GM18868 (cell line): ENCODE data around the gene PTCSC3.
"Not testable (repeated sequence)": the region's sequence is repeated elsewhere in the genome, so short reads cannot be mapped to it uniquely, and the experiment has no call there.

Source experiments
- ATAC-seq: cut with Tn5 transposase; IDR thresholded peaks from one replicate; pipeline ENCODE4 v1.9.1; 2021; ENCODE audit warnings: mild to moderate bottlenecking, moderate library complexity; ENCODE audit not compliant: unreplicated experiment

Gene PTCSC3

DNA sequence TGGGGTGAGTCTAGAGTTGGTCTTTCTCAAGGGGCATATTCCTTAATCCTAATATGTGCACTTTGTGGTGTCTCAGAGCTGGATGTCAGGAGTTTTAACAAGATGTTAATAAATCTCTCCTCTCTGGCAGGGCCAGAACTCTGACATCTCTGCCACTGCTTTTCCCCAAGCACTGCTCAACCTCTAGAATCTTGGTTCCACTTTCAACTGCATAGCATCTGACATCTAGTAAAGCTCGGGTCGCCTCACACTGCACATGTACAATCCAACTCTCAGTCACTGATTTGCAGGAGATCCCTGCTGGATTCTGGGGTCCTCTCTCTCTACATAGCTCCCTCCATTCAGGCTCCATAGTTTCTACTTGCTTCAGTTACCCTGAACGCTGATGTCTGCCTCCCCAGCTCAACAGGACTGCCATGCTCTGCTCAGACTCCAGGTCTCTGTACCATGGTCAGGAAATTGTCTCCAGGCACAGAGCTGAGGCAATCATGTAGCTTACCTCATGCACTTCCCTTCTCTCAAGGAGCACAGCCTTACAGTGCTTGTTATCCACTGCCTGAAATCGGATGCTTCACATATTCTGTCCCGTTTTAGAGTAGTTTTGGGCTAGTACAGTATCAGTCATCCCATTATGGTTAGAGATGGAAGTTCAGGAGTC lies 1.6 kb downstream of the PTCSC3 start:
- no peak for ATAC-seq

GRCh38 chr14:36173161-36173560 lies 3.4 kb downstream of the PTCSC3 start:
- no peak for ATAC-seq

DNA sequence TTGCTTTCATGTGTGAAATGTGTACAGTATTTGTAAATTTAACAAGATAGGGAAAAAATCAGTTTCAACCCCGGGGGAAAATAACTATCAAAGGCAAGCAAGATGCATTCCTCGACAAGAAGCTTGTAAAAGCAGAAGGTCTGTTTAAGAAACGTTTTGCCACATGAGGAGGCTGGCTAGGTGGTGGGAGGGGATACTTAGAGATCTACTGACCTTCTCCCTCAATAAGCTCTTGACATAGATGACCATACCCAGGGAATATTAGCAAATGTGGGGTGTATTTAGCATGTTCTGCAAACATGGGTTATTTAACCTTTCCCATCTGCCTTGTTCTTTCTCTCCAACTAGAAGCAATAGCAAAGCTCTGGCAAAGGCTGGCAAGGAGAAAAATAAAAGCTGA lies 4.9 kb downstream of the PTCSC3 start:
- ATAC-seq, result no peak

DNA sequence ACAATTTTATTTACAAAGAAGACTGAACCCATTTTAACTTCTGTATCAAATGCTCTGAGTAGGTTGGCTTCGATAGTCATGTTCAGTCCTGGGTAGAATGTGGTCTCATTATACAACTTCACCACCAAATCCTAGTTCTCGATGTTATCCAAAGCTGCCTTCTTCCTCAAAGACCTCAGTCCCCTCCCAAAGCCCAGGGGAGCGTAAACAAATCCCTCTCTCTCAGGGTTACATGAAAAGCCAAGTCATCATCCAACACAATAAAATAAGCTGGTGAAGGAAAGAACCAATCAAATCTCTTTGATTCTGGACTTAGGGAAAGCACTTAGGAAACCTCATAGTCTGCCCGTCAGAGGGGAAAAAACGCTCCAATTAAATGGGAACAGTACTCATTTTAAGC lies 9.1 kb downstream of the PTCSC3 start:
- ATAC-seq, result no peak

DNA sequence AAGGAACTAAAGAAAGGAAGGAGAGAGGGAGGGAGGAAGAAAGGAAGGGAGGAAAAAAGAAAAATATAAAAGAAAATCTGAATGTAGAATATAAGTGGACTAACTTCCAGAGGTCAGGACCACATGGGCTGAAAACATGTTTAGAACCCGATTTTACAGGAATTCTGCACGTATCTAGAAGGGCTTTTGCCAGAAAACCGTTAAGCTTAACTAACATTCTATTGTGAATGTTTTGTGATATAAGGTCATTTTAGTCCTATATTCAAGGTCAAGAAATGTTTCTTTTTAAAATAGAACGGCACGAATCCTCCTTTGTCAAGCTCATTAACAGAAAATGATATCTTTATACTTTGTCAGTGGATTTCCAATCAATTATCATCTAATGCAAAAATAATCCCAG lies 13.1 kb downstream of the PTCSC3 start:
- no peak for ATAC-seq

DNA sequence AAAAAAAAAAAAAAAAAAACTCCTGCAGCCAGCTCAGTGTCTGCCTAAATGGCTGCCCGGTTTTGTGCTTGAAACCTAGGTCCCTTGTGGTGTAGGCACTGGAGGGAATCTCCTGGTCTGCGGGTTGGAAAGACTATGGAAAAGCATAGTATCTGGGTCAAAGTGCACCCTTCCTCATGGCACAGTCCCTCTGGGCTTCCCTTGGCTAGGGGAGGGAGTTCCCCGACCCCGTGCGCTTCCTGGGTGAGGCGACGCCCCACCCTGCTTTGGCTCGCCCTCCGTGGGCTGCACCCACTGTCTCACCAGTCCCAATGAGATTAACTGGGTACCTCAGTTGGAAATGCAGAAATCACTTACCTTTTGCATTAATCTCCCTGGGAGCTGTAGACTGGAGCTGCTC lies 14.3 kb downstream of the PTCSC3 start:
- ATAC-seq, result no peak

DNA sequence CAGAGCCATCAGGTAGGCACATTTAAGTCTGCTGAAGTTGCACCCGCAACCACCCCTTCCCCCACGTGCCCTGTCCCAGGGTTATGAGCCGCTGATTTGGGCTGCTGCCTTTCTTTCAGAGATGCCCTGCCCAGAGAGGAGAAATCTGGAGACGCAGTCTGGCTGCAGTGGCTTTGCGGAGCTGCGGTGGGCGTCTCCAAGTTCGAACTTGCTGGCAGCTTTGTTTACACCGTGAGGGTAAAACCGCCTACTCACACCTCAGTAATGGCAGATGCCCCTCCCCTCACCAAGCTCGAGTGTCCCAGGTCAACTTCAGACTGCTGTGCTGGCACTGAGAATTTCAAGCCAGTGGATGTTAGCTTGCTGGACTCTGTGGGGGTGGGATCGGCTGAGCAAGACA lies 14.7 kb downstream of the PTCSC3 start:
- no peak for ATAC-seq

DNA sequence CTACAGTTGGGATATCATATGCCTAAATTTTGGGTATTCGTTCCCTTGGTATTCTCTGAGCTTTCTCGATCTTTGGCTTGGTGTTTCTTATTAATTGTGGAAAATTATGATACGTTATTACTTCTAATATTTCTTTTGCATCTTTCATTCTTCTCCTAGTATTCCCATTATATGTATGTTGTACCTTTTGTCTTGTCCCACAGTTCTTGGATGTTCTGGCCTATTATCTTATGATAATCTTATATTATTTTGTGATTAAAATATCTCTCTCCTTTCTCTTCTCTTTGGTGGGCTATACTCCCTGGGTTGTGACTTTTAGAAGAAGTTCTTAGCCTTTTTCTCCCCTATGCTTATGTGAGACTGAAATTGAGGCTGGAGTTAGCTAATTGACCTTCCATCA lies 25.2 kb downstream of the PTCSC3 start:
- no peak for ATAC-seq

- no peak for ATAC-seq
Measured at GRCh38 chr14:36134038-36134437, 42.5 kb downstream of the PTCSC3 start.

GRCh38 chr14:36132826-36133225 lies 43.7 kb downstream of the PTCSC3 start:
- ATAC-seq, result no peak

DNA sequence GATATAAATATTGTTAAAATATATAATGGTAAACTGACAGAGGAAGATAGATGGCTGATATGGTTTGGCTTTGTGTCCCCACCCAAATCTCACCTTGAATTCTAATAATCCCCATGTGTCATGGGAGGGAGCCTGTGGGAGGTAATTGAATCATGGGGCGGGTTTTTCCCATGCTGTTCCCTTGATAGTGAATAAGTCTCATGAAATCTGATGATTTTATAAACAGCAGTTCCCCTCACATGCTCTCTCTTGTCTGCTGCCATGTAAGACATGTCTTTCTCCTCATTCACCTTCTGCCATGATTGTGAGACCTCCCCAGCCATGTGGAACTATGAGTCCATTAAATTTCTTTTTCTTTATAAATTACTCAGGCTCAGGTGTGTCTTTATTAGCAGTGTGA lies 46.3 kb downstream of the PTCSC3 start:
- no peak for ATAC-seq

- ATAC-seq, result no peak
Measured at GRCh38 chr14:36129181-36129580, 47.3 kb downstream of the PTCSC3 start.

- no peak for ATAC-seq
Measured at GRCh38 chr14:36113341-36113740, 63.2 kb downstream of the PTCSC3 start.

- no peak for ATAC-seq
Measured at GRCh38 chr14:36111822-36112583, 64.5 kb downstream of the PTCSC3 start.

GRCh38 chr14:36105401-36105800 lies 71.1 kb downstream of the PTCSC3 start:
- ATAC-seq, result no peak

DNA sequence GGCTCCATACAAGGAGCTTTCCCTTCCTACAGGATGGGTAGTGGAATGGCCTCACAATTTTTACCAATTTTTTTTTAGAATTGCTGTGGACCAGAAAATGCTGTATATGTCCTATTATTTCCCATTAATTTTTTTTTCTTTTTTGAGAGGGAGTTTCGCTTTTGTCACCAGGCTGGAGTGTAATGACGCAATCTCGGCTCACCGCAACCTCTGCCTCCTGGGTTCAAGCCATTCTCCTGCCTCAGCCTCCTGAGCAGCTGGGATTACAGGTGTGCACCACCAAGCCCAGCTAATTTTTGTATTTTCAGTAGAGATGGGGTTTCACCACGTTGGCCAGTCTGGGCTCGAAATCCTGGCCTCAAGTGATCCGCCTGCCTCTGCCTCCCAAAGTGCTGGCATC lies 72.3 kb downstream of the PTCSC3 start:
- ATAC-seq, result not testable (repeated sequence)

DNA sequence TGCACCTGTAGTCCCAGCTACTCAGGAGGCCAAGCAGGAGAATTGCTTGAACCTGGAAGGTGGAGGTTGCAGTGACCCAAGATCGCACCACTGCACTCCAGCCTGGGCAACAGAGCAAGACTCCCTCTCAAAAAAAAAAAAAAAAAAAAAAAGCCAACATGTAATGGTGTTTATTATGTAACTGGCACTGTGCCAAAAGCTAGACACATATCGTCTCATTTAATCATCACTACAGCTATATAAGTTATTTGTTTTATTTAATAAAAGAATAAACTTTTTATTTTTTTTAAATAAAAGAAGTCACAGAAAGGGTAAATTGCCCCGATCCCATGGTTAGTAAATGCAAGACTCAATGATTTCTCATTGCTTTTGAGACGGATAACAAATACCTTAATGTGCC lies 76.9 kb downstream of the PTCSC3 start:
- ATAC-seq, result no peak

DNA sequence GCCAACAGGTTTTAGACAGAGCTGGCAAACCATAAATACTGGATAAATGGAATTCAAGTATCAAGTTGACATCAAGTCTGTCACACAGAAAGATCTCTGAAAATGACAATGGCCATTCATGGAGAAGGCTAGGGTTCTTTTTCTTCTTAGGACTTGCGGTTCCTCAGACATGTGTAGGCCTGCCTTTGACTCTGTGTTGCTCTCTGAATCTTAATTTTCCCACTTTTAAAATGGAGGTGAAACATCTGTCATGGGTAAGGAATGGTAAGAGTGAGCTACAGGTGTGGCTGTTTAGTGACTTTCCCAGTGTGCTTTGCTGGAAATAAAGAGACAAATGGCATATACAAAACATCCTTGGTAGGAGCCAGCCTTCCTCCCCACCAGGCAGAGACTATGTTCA lies 79.2 kb downstream of the PTCSC3 start:
- ATAC-seq, result no peak

- no peak for ATAC-seq
Measured at GRCh38 chr14:36096090-36096489, 80.4 kb downstream of the PTCSC3 start.

DNA sequence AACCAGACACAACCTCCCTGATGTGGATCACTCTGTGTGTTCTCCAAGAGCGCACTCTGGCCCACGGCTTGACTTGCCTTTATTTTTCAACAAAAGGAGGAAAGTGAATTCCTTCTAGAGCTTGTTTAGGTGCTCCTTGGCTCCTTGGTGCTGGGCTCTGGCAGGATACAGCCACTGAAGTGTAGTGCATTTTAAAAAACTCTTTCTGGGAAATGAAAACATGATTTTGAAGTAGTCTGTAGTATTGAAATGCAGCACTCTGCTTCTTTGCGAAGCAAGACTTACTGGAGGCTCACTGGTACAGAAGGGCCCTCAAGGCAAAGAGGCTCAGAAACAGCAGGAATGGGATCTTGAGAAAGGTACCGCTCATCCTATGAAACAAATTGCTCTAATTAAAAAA lies 81.6 kb downstream of the PTCSC3 start:
- ATAC-seq, result no peak

DNA sequence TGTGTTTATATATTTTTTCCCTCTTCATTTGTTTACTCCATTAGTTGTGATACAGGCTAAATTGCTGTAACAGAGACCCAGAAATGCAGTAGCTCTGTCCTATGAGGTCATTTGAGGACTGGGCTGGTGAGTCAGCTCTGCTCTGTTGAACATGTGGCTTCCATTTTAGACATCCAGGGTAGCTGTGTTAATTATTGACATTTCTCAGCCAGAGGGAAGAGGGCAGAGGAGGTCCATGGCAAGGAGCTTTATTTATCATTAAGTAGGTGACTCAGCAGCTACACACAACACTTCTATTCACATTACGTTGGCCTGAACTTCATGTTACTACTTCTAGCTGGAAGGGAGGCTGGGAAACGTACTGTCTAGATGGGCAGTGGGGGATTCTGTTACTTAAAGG lies 85.4 kb downstream of the PTCSC3 start:
- ATAC-seq, result no peak

DNA sequence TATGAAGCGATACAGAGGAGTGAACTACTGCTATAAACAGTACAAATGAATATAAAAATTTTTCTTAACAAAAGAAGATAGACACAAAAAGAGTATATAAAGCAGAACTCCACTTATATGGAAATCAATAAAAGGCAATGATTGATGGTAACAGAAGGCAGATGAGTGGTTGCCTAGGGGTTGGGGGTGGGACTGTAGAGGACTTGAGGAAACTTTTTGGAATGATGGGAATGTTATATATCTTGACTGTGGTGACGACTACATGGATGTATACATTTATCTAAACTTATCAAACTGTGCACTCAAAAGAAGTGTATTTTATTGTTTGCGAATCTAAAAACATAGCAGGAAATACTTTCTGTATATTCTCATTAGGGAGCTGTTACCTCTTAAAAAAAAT lies 89.1 kb downstream of the PTCSC3 start:
- no peak for ATAC-seq
